GM12801 (cell line): ENCODE data around the gene LEF1.

ENCODE experiments used
- TF ChIP-seq, protein P1 (sequence below): IDR thresholded peaks from one replicate; pipeline ENCODE4 v1.5.1; 2011; ENCODE audit warnings: control low read depth; ENCODE audit not compliant: insufficient read length; ENCODE audit errors: extremely low read depth

The LEF1 gene

DNA sequence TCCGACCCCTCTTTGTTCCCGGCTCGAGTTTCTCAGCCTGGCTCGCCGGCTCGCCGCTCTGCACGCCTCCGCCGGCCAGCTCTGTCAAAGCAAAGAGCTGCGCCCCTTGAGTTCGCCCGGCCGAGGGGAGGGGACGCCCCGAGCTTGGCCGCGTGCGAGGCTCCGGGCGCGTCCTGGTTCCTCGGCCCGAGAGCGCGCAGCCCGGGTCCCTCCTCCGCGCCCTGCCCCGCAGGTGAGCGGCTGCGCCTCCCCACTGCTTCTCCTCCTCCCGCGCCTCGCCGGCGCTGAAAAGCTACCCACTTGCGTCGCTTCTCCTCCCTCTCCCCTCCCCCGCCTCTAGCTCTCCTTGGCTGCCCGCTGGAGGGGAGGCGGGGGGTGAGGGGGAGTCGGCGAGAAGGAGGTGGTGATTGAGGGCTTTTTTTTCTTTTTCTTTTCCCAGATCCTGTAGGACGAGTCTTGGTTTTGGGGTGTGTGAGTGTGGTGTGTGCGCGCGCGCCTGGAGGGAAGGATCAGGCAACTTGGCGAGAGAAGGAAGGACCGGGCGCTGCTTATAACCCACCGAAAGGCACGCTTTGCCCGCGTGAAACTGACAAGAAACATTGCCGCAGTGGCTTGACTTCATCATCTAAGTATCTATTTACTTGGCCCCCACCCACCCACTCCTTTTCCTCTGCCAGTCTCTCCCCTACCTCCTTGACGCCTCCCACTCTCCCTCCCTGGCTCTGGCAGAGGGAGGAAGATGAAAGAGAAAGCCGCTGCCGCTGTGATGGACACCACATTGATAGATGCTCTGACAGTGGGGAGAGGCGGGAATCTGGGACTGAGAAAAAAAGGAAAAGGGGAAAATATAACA is at the start of gene LEF1:
TSS of gene LEF1 (minus strand) at position 262 of the 853 bp plus-strand sequence. CDS start 1,165 bp downstream, outside the sequence.
- TF ChIP-seq, protein P1, sequence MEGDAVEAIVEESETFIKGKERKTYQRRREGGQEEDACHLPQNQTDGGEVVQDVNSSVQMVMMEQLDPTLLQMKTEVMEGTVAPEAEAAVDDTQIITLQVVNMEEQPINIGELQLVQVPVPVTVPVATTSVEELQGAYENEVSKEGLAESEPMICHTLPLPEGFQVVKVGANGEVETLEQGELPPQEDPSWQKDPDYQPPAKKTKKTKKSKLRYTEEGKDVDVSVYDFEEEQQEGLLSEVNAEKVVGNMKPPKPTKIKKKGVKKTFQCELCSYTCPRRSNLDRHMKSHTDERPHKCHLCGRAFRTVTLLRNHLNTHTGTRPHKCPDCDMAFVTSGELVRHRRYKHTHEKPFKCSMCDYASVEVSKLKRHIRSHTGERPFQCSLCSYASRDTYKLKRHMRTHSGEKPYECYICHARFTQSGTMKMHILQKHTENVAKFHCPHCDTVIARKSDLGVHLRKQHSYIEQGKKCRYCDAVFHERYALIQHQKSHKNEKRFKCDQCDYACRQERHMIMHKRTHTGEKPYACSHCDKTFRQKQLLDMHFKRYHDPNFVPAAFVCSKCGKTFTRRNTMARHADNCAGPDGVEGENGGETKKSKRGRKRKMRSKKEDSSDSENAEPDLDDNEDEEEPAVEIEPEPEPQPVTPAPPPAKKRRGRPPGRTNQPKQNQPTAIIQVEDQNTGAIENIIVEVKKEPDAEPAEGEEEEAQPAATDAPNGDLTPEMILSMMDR: no peak

DNA sequence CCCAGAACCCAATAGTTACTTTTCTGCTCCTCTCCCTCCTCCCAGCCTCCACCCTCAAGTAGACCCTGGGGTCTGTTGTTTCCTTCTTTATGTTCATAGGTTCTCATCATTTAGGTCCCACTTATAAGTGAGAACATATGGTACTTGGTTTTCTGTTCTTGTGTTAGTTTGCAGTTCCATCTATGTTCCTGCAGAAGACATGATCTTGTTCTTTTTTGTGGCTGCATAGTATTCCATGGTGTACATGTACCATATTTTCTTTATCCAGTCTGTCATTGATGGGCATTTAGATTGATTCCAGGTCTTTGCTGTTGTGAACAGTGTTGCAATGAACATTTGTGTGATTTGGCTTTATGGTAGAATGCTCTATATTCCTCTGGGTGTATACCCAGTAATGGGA is 47.8 kb upstream of the LEF1 start:
- TF ChIP-seq, protein P1: no peak

DNA sequence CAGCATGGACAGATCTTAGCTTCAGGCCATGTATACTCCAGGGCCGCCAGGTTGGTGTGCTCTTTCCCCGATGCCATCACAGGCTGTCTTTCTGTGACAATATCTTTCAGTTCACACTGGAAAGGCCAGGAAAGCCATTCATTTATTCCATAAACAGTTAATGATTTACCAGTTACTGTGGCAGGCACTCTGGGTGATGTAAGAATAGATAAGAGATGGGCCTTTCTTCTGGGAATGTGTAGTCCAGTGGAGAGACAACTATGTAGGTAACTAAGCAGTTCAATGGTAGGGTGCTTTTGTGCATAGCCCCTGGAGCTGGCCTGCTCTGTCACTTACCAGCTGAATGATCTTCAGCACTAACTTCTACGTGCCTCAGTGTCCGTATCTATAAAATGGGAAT is 46.3 kb upstream of the LEF1 start:
- TF ChIP-seq, protein P1: no peak

DNA sequence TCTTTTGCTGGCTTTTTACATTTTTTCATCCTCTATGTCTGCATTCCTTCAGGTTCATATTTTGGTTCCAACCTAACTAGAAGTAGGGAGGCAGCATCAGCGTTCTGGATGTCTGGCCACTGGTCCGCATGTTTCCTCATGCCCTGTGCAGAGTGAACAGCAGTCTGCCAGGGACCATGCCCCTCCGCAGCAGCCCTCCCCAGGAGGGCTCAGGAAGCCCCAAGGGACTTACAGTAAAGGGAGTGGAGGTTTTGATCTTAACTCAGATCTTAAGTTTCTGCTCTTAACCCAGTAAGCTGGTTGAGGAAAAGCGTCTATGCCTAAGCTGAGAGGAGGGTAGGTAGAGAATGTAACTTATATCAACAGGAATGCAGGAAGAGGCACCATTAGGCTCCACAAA is 45.0 kb upstream of the LEF1 start:
- TF ChIP-seq, protein P1: no peak

DNA sequence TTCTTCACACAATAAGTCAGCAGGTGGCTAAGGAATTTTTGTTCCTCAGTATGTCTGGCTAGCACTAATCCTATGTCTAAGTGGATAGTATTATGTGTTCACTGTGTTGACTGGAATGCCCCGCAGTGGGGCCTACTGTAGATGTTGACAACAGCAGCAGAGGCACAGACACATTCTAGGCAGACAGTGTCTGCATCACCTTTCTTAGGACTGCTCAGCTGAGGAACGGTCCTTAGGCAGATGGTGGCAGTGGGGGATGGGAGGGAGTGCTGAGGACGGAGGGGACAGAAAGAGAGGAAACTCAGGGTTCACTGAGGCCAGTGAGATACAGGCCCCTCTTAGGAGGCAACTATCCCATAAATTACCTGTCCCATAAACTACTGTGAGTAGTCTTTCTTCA is 44.6 kb upstream of the LEF1 start:
- TF ChIP-seq, protein P1: no peak

DNA sequence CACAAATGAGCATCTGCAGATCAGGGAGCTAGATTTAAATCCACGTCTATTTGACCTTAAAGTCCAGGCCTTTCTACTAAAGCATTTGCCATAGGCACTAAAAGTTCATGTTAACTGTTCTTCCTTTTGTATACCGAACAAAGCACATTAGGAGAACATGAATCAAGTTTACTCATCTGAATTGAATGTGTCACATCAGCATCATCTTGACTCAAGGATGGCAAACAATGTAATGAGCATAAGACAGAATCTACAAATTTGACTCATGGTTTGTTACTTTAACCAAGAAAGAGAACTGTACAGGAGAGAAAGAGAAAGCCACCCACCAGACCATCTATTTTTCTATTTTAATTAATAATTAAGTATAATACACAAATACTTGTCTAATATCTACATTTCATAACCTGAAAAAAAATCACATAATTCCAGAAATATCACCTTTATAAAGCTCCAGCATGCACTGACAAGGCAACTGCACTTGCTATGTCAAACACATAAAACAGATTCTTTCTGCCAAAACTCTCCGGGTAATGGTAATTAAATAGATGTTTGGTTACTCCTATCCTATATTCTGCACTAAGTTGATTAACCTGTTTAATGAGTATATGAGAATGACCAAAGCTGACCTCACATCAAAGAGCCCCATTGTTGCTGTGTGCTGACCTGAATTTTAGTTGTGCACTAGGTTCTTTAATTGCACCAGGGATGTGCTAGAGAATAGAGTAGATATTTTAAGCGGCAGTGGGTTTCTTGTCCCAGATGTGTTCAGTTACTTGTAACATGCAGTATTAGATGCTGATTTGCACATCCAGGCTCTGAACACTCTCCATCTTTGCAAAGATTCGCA is 42.5 kb upstream of the LEF1 start:
- TF ChIP-seq, protein P1: no peak

DNA sequence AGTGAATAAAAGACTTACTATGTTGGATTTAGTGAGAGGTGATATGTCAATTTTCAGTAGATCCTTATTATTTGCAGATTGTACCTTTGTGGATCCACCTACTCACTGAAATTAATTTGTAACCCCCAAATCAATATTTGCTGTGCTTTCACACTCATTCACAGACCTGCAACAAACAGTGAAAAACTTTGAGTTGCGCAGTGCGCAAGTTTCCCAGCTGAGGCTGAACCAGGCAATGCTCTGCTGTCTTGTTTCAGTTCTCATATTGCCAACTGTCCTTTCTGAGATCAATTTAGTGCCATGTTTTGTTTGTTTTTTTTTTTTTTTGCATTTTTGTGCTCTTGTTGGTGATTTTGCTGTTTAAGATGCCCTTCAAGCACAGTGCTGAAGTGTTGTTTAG is 40.8 kb upstream of the LEF1 start:
- TF ChIP-seq, protein P1: no peak
